Chondrocyte (in vitro differentiated cells): ENCODE results near the gene ANKRD24. TPM values are rescaled to one million over a fixed set of nuclear protein-coding genes. Genes with fewer than 3 reads are reported as not detected.
"Not testable (repeated sequence)": the region's sequence is repeated elsewhere in the genome, so short reads cannot be mapped to it uniquely, and the experiment has no call there.

Experiments
- DNase-seq: peaks from one replicate; pipeline ENCODE4 v3.0.0; 2021; ENCODE audit warnings: mixed read lengths, low spot score
- H3K27ac Mint-ChIP-seq: one replicate; pipeline ENCODE4 v1.8.0; 2021; ENCODE audit warnings: mild to moderate bottlenecking, moderate library complexity, mixed read lengths; ENCODE audit not compliant: unreplicated experiment
- H3K27me3 Mint-ChIP-seq: 2 replicates; pipeline ENCODE4 v1.8.0; 2021; ENCODE audit warnings: low read depth, mixed read lengths
- H3K36me3 Mint-ChIP-seq: 2 replicates; pipeline ENCODE4 v1.8.0; 2021; ENCODE audit warnings: low read depth, mixed read lengths
- H3K4me1 Mint-ChIP-seq: 2 replicates; pipeline ENCODE4 v1.8.0; 2021; ENCODE audit warnings: low read depth, mild to moderate bottlenecking, mixed read lengths
- H3K4me3 Mint-ChIP-seq: one replicate; pipeline ENCODE4 v1.8.0; 2021; ENCODE audit warnings: mild to moderate bottlenecking, moderate library complexity, mixed read lengths; ENCODE audit not compliant: unreplicated experiment
- H3K9me3 Mint-ChIP-seq: 2 replicates; pipeline ENCODE4 v1.8.0; 2021; ENCODE audit warnings: low read depth, mixed read lengths
- total RNA-seq: library from RNA; stranded (reverse); gene quantifications from 3 replicates; pipeline ENCODE4 v1.2.1, GENCODE V29; 2021
- TF ChIP-seq, protein P1 (sequence below): fragments of 200-600 bp; sonication (generic); IDR thresholded peaks from 2 replicates; pipeline ENCODE4 v1.5.0; 2021; ENCODE audit warnings: antibody characterized with exemption, mild to moderate bottlenecking, moderate library complexity

The ANKRD24 gene
- total RNA-seq, 1 donor from 2014 or later: 0.47 TPM

GRCh38 chr19:4151623-4152022 is 30.9 kb upstream of the ANKRD24 start:
- no peaks in the 10 kb centered on the region for H3K9me3 Mint-ChIP-seq
- TF ChIP-seq, protein P1, sequence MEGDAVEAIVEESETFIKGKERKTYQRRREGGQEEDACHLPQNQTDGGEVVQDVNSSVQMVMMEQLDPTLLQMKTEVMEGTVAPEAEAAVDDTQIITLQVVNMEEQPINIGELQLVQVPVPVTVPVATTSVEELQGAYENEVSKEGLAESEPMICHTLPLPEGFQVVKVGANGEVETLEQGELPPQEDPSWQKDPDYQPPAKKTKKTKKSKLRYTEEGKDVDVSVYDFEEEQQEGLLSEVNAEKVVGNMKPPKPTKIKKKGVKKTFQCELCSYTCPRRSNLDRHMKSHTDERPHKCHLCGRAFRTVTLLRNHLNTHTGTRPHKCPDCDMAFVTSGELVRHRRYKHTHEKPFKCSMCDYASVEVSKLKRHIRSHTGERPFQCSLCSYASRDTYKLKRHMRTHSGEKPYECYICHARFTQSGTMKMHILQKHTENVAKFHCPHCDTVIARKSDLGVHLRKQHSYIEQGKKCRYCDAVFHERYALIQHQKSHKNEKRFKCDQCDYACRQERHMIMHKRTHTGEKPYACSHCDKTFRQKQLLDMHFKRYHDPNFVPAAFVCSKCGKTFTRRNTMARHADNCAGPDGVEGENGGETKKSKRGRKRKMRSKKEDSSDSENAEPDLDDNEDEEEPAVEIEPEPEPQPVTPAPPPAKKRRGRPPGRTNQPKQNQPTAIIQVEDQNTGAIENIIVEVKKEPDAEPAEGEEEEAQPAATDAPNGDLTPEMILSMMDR: no peak
- peaks cover 31% of the 10 kb centered on the region for H3K27me3 Mint-ChIP-seq
- H3K27ac Mint-ChIP-seq: no peak overlapping the region
- DNase-seq: no peak
- peaks cover 5% of the 10 kb centered on the region for H3K4me1 Mint-ChIP-seq
- no peak overlapping the region for H3K4me3 Mint-ChIP-seq
- H3K36me3 Mint-ChIP-seq: no peaks in the 10 kb centered on the region

DNA sequence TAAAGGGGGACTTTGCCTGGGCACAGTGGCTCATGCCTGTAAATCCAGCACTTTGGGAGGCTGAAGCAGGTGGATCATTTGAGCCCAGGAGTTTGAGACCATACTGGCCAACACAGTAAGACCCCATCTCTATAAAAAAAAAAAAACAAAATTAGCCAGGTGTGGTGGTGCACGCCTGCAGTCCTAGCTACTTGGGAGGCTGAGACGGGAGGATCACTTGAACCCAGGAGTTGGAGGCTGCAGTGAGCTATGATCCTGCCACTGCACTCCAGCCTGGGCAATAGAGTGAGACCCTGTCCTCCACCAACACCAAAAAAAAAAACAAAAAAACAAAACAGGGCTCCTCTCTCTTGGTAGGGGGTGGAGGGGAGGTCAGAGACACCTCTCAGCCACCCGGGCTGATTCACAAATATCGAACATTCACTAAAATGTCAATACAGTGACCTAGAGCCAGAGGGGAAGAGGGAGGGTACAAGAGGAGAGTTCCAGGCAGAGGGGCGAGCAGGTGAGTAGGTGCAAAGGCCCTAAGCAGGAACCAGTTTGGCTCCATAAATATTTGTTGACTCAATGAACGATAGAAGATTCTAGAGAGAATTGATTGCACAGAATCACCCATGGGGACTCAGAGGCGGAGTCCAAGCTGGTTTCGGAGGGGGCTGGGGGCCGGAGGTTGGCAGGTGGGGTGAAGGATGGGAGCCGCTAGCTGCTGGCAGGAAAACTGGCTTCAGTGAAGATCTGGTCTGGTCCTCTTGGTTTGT is 30.1 kb upstream of the ANKRD24 start:
- no peaks in the 10 kb centered on the region for H3K9me3 Mint-ChIP-seq
- no peak overlapping the region for H3K4me3 Mint-ChIP-seq
- no peak for DNase-seq
- no peak overlapping the region for H3K27ac Mint-ChIP-seq
- H3K27me3 Mint-ChIP-seq: peaks cover 31% of the 10 kb centered on the region
- no peaks in the 10 kb centered on the region for H3K36me3 Mint-ChIP-seq
- H3K4me1 Mint-ChIP-seq: peaks cover 5% of the 10 kb centered on the region
- TF ChIP-seq, protein P1: no peak

DNA sequence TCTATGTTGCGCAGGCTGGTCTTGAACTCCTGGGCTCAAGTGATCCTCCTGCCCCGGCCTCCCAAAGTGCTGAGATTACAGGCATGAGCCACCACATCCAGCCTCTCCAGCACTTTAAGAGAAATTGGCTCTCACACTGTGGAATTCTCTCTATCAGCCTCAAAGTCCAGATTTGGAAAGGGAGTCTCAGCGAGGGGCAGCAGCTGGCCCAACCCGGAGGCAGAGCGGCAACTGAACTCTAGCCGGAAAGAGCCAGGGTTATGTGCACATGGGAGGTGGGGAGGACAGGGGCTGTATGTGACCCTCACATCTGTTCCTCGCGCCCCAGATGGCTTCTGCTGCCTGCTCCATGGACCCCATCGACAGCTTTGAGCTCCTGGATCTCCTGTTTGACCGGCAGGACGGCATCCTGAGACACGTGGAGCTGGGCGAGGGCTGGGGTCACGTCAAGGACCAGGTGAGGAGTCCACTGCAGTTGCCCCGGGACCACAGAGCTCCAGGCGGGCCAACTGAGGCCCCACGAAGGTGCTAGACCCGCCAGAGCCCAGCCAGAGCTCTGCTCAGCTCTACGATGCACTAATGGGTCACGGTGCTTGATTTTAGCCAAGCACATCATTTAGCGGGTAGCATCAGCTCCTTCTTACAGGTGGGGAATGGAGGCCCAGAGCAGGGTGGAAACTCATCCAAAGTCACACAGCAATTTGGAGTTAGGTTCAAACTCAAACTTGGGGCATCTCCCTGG is 27.7 kb upstream of the ANKRD24 start:
- Mint-ChIP-seq H3K36me3 (no peaks in the 10 kb centered on the region), H3K27ac (no peak overlapping the region)

DNA sequence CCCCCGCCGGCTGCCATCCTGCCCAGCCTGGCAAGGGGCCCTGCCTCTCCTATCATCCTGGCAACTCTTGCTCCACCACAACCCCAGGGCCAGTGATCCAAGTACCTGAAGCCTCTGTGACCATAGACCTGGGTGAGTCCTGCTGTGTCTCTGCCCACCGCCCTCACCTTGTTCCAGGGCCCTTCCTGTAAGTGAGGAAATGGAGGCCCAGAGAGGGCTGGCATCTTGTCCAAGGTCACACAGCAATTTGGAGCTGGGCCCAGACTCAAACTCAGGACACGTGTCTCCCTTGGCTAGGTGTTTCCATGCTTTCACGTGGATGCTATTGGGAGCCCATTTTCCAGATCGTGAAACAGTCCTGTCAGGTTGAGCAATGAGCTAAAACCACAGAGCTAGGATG is 25.3 kb upstream of the ANKRD24 start:
- Mint-ChIP-seq H3K27ac (no peak overlapping the region), H3K36me3 (no peaks in the 10 kb centered on the region), H3K4me3 (no peak overlapping the region), H3K9me3 (no peaks in the 10 kb centered on the region), H3K4me1 (no peaks in the 10 kb centered on the region), H3K27me3 (peaks cover 21% of the 10 kb centered on the region)
- TF ChIP-seq, protein P1: no peak
- DNase-seq: no peak

More for the DNA sequence above, 27.7 kb upstream of the ANKRD24 start:
- peaks cover under 1% of the 10 kb centered on the region for H3K4me1 Mint-ChIP-seq
- DNase-seq: no peak
- H3K9me3 Mint-ChIP-seq: no peaks in the 10 kb centered on the region
- no peak overlapping the region for H3K4me3 Mint-ChIP-seq
- TF ChIP-seq, protein P1: no peak
- H3K27me3 Mint-ChIP-seq: peaks cover 26% of the 10 kb centered on the region

DNA sequence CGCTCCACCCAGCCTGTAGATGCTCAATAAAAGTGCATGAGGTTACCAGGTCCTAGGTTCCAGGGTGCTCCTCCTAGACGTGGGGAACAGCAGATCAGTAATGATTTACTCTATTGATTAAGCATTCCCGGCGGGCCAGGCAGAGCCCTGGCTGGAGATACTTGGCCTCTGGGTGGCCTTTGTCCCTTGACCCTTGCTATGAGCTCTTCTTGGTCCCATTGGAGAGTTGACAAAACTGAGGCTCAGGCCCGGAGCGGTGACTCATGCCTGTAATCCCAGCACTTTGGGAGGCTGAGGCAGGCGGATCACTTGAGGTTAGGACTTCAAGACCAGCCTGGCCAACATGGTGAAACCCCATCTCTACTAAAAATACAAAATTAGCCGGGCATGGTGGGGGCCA is 24.5 kb upstream of the ANKRD24 start:
- H3K36me3 Mint-ChIP-seq, H3K9me3 Mint-ChIP-seq, H3K27ac Mint-ChIP-seq, H3K4me3 Mint-ChIP-seq, H3K4me1 Mint-ChIP-seq, DNase-seq: not testable (repeated sequence)
- peaks cover 17% of the 10 kb centered on the region for H3K27me3 Mint-ChIP-seq
